GM08714 (cell line): ENCODE results near the gene TENT4A.

Experiments used
- H3K4me3 ChIP-seq: fragments of 200-500 bp; sonication (Bioruptor generic); 2 replicates; pipeline ENCODE4 v1.5.1; 2014; ENCODE audit warnings: mild to moderate bottlenecking, low read length, inconsistent platforms
- ZNF274 ChIP-seq: IDR thresholded peaks from 2 replicates; pipeline ENCODE4 v1.6.1; 2012; ENCODE audit warnings: mild to moderate bottlenecking, low read depth, low read length

The TENT4A gene

GRCh38 chr5:6684075-6684474 is 29.2 kb upstream of the TENT4A start:
- H3K4me3 ChIP-seq = no peak overlapping the region
- no peak for TF ChIP-seq ZNF274

- H3K4me3 ChIP-seq = no peak overlapping the region
- TF ChIP-seq ZNF274 = no peak
These were observed 26.7 kb upstream of the TENT4A start for GRCh38 chr5:6686501-6686900.

- no peak overlapping the region for H3K4me3 ChIP-seq
- TF ChIP-seq ZNF274 = no peak
These were observed 26.3 kb upstream of the TENT4A start for GRCh38 chr5:6686915-6687409.

- TF ChIP-seq ZNF274 = no peak
- no peak overlapping the region for H3K4me3 ChIP-seq
These were observed 25.7 kb upstream of the TENT4A start for GRCh38 chr5:6687505-6687904.

GRCh38 chr5:6692906-6693305 is 20.3 kb upstream of the TENT4A start:
- TF ChIP-seq ZNF274 = no peak
- H3K4me3 ChIP-seq = no peak overlapping the region

GRCh38 chr5:6698696-6699095 is 14.5 kb upstream of the TENT4A start:
- TF ChIP-seq ZNF274 = no peak
- H3K4me3 ChIP-seq = no peak overlapping the region

- no peak for TF ChIP-seq ZNF274
These were observed 13.9 kb upstream of the TENT4A start for GRCh38 chr5:6699357-6699756.

GRCh38 chr5:6700074-6700684 is 13.1 kb upstream of the TENT4A start:
- no peak for TF ChIP-seq ZNF274
- no peak overlapping the region for H3K4me3 ChIP-seq

More at GRCh38 chr5:6699357-6699756, 13.9 kb upstream of the TENT4A start:
- H3K4me3 ChIP-seq = no peak overlapping the region

- H3K4me3 ChIP-seq = no peak overlapping the region
These were observed 12.4 kb upstream of the TENT4A start for GRCh38 chr5:6700685-6701355.

GRCh38 chr5:6701491-6701890 is 11.7 kb upstream of the TENT4A start:
- TF ChIP-seq ZNF274 = no peak
- no peak overlapping the region for H3K4me3 ChIP-seq

More at GRCh38 chr5:6700685-6701355, 12.4 kb upstream of the TENT4A start:
- no peak for TF ChIP-seq ZNF274

GRCh38 chr5:6702633-6703032 is 10.6 kb upstream of the TENT4A start:
- no peak for TF ChIP-seq ZNF274
- no peak overlapping the region for H3K4me3 ChIP-seq

- no peak for TF ChIP-seq ZNF274
- H3K4me3 ChIP-seq = no peak overlapping the region
These were observed 9.4 kb upstream of the TENT4A start for GRCh38 chr5:6703806-6704205.

GRCh38 chr5:6704361-6704851 is 8.8 kb upstream of the TENT4A start:
- TF ChIP-seq ZNF274 = no peak
- no peak overlapping the region for H3K4me3 ChIP-seq

GRCh38 chr5:6705088-6705487 is 8.1 kb upstream of the TENT4A start:
- TF ChIP-seq ZNF274 = no peak
- no peak overlapping the region for H3K4me3 ChIP-seq

- H3K4me3 ChIP-seq = no peak overlapping the region
- no peak for TF ChIP-seq ZNF274
These were observed 7.3 kb upstream of the TENT4A start for GRCh38 chr5:6705959-6706358.
